GM13977 (cell line): ENCODE results near the gene BTBD9.

Experiments
- DNase-seq: peaks from one replicate; pipeline ENCODE4 v3.0.0; 2012; ENCODE audit warnings: low spot score
- in situ Hi-C: fragments of 300-500 bp; cut with MboI; formaldehyde crosslinking; loops from one replicate; pipeline ENCODE4 v1.12.0; 2022; ENCODE audit warnings: low sequenced_read_pairs, low pct_unique_long_range_greater_than_20kb, mixed read lengths, inconsistent platforms; ENCODE audit not compliant: unreplicated experiment
- TF ChIP-seq, protein P1 (sequence below): IDR thresholded peaks from 2 replicates; pipeline ENCODE4 v1.5.1; 2012; ENCODE audit warnings: mild to moderate bottlenecking, control low read depth; ENCODE audit not compliant: insufficient read depth; ENCODE audit errors: extremely low read depth, missing control alignments

Gene BTBD9

DNA sequence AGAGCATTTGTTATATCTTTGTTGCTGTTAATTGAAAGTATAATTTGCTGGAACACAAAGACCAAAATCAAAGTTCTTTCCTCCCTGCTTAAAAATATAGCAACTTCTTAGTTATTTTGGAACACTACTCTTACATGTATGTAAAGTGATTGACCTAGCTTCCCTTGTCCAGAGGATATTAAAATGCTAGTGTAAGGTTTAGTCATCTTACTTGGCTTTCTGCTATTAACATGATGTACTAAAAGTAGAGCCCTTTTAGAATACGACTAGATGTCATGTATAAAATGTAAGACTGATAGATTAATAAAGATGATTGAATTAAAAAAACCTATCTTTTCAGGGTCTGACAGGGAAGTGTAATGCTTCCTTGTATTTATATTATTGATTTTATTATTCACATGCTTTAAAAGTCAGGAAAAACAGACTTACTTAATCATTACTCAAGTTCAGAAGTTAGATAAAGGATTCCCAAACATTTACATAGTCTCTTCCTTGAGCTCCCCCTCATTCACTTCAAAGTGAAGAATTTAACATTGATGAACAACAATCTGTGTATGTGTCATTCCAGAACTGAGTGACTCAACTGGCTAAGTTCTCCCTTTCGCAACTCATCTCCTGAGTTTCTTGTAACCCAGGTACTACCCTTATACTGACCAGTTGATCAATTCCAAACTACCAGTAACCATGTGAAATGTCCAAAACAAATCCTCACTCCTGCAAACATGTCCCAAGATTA lies 50.9 kb downstream of the BTBD9 start:
- DNase-seq: no peak
- TF ChIP-seq, protein P1, sequence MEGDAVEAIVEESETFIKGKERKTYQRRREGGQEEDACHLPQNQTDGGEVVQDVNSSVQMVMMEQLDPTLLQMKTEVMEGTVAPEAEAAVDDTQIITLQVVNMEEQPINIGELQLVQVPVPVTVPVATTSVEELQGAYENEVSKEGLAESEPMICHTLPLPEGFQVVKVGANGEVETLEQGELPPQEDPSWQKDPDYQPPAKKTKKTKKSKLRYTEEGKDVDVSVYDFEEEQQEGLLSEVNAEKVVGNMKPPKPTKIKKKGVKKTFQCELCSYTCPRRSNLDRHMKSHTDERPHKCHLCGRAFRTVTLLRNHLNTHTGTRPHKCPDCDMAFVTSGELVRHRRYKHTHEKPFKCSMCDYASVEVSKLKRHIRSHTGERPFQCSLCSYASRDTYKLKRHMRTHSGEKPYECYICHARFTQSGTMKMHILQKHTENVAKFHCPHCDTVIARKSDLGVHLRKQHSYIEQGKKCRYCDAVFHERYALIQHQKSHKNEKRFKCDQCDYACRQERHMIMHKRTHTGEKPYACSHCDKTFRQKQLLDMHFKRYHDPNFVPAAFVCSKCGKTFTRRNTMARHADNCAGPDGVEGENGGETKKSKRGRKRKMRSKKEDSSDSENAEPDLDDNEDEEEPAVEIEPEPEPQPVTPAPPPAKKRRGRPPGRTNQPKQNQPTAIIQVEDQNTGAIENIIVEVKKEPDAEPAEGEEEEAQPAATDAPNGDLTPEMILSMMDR: no peak
- in situ Hi-C loops: no loop called here

DNA sequence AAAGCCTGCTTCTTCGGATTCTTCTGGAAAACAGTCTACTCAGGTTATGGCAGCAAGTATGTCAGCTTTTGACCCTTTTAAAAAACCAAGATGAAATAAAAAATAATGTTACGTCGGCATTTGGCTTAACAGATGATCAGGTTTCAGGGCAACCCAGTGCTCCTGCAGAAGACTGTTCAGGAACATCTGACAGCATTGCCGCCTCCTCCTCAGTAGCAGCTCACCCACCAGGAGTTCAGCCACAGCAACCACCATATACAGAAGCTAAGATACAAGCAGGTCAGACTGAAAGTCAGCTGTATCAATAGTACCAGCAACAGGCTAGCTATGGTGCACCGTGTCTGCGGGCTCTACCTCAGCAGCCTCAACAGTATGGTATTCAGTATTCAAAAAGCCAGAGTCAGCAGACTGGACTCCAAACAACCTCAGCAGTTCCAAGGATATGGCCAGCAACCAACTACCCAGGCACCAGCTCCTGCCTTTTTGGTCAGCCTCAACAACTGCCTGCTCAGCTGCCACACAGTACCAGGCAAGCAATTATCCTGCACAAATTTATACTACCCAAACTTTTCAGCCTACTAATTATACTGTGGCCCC lies 51.9 kb downstream of the BTBD9 start:
- no peak for DNase-seq
- TF ChIP-seq, protein P1: no peak
- in situ Hi-C loops: no loop called here

DNA sequence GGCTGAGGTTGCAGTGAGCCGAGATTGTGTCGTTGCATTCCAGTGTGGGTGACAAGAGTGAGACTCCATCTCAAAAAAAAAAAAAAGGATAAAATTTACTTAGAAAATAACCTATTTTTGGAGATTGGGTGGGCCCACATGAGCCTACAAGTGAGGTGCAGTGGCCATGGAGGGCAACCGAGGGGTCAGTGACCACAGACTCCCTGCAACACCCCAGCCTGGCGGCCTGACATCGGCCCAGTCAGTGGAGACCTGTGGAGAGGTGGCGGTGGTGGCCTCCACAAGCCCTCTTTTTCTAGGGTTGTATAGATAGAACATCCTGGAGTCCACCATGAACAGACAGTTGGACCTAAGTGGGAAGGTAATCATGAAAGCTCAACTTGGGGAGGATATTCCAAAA lies 52.7 kb downstream of the BTBD9 start:
- in situ Hi-C loops: no loop called here
- no peak for DNase-seq
- TF ChIP-seq, protein P1: no peak

DNA sequence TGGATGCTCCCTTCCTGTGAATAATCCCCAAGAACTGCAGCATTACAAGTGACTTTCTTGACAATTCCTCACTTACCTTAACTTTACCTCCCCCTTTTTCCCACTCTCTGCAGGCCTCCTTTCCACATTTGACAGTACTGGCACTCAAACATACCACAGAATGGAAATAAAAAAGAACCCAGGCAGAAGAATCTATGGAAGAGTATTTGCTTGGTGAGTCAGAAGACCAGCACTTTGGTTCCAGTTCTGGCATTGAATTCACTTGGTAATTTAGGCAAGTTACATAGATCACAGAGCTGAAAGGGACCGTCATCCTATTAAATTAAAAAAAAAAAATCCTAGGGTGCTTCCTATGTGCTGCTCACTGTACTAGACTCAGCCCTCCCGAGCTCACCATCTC lies 55.0 kb downstream of the BTBD9 start:
- in situ Hi-C loops: no loop called here
- no peak for DNase-seq
- TF ChIP-seq, protein P1: no peak

DNA sequence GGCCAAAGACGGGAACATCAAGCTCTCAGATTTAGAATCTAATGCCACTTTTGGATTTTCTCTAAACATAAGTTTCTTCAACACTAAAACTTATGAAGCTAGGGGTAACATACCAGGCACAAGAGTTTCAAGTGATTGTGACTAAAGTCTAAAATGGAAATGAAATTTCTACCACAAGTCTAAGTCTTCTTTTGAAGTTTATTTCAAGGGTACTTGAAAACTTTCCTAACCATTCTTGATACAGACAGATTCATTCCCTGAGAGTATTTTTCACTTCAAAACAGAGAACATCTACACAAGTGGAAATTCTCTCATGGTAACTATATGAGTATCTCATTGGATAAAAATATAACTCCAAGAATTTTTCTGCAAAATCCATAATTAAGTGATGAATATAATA lies 56.2 kb downstream of the BTBD9 start:
- in situ Hi-C loops: no loop called here
- TF ChIP-seq, protein P1: no peak
- no peak for DNase-seq

DNA sequence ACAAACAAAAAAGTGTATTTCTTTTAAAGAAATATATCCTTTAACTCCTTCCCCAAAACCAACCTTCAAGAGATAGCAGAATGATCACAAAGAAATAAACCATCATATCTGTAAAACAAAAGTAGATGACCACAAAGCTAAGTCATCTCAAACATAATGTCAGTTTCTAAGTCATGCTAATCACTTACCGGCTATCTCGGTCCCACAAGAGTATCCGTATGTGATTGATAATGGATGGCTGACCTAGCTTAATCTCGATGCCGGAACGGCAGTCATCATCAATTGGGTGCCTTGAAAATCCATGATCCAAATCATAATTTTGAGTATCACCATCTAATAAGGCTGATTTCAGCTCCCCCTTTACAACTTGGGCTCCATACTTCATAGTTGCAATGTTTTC lies 59.7 kb downstream of the BTBD9 start:
- no peak for DNase-seq
- TF ChIP-seq, protein P1: no peak
- in situ Hi-C loops: no loop called here
